LNCAP (cell line): ENCODE results near the gene NRIP1.

Source experiments
- CTCF ChIP-seq: fragments of 450-650 bp; IDR thresholded peaks from 2 replicates; pipeline ENCODE4 v1.5.1; 2017; ENCODE audit warnings: mild to moderate bottlenecking

NRIP1 gene

GRCh38 chr21:14942801-14943490 is 121.9 kb downstream of the NRIP1 start:
- TF ChIP-seq CTCF, result no peak

GRCh38 chr21:14926186-14926585 is 138.6 kb downstream of the NRIP1 start:
- no peak for TF ChIP-seq CTCF

GRCh38 chr21:14923468-14923867 is 141.3 kb downstream of the NRIP1 start:
- no peak for TF ChIP-seq CTCF

- TF ChIP-seq CTCF, result no peak
These were observed 141.8 kb downstream of the NRIP1 start for GRCh38 chr21:14922980-14923379.

- no peak for TF ChIP-seq CTCF
These were observed 146.3 kb downstream of the NRIP1 start for GRCh38 chr21:14918527-14918926.

- TF ChIP-seq CTCF, result no peak
These were observed 147.0 kb downstream of the NRIP1 start for GRCh38 chr21:14917762-14918161.

- TF ChIP-seq CTCF, result no peak
These were observed 148.1 kb downstream of the NRIP1 start for GRCh38 chr21:14916676-14917141.

- no peak for TF ChIP-seq CTCF
These were observed 151.2 kb downstream of the NRIP1 start for GRCh38 chr21:14913638-14914037.
